Measurements from ENCODE around the gene TMEM132D.

TMEM132D gene

DNA sequence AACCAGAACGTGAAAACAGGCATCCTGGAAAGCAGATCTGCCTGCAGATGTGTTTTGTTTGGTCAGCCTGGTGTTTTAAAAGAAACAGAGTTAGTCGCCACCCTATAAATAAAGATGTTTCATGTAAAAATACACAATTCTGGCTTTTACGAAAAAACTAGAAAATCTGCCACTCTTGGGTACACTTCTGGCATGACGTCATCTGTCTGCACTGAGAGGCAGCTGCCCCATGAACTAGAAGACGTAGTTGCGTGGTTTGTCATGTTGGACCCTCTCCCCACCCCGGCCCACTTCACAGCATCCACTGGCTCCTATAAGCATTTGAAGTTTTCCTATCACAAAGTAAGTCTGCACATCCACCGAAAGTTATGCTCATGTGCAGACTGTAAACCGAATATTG, 658.1 kb downstream of the TMEM132D start:
- no peak for DNase-seq (ENCODE audit: low read depth, low spot score)
- TF ChIP-seq, protein P1, sequence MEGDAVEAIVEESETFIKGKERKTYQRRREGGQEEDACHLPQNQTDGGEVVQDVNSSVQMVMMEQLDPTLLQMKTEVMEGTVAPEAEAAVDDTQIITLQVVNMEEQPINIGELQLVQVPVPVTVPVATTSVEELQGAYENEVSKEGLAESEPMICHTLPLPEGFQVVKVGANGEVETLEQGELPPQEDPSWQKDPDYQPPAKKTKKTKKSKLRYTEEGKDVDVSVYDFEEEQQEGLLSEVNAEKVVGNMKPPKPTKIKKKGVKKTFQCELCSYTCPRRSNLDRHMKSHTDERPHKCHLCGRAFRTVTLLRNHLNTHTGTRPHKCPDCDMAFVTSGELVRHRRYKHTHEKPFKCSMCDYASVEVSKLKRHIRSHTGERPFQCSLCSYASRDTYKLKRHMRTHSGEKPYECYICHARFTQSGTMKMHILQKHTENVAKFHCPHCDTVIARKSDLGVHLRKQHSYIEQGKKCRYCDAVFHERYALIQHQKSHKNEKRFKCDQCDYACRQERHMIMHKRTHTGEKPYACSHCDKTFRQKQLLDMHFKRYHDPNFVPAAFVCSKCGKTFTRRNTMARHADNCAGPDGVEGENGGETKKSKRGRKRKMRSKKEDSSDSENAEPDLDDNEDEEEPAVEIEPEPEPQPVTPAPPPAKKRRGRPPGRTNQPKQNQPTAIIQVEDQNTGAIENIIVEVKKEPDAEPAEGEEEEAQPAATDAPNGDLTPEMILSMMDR (IDR thresholded peaks at IDR 0.05; ENCODE audit: insufficient read depth, low read length, missing control alignments) = no peak
- POLR2A ChIA-PET = no interaction called here
- CTCF ChIA-PET = no interaction called here
- no peak overlapping the region for H3K4me3 ChIP-seq (ENCODE audit: low read depth, low read length)

DNA sequence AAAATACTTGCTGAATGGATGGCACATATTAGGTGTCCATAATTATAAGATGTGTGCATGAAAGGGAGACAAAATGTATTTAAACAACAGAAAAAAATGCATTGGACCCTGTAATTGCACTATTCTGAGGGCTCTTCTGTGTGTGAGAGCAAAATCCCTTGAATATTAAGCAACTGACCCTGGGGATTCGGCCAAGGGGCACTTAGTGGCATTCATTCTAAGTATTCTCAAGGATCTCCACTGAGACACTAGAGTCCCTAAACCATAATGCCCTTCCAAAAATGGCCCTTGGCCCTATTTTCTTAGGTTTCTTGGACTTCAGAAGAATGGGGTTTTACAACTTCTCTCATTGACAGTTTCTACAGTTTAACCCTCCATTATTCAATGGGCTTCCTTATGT, 662.0 kb downstream of the TMEM132D start:
- CTCF ChIA-PET = no interaction called here
- POLR2A ChIA-PET = no interaction called here
- H3K4me3 ChIP-seq (ENCODE audit: low read depth, low read length) = no peak overlapping the region
- TF ChIP-seq, protein P1 (IDR thresholded peaks at IDR 0.05; ENCODE audit: insufficient read depth, low read length, missing control alignments) = no peak
- no peak for DNase-seq (ENCODE audit: low read depth, low spot score)

DNA sequence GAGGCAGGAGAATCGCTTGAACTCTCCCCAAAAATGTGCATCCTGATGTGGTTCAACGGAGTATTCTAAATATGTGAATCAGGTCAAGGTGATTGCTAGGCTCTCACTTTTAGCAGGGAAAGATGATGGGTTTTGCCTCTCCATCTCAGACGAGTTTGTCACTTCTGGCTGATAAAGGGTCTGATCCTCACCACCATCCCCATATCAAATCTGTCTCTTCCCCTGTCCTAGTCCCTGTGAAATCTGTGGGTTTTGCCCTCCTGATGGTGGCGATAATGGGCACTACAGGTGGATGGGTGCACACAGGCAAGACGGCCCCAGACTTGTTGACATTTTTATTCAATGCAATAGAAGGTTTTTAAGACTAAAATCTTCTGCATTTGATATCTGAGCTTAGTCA, 665.9 kb downstream of the TMEM132D start:
- TF ChIP-seq, protein P1 (IDR thresholded peaks at IDR 0.05; ENCODE audit: insufficient read depth, low read length, missing control alignments) = no peak
- CTCF ChIA-PET = no interaction called here
- no peak for DNase-seq (ENCODE audit: low read depth, low spot score)
- no peak overlapping the region for H3K4me3 ChIP-seq (ENCODE audit: low read depth, low read length)
- POLR2A ChIA-PET = no interaction called here

DNA sequence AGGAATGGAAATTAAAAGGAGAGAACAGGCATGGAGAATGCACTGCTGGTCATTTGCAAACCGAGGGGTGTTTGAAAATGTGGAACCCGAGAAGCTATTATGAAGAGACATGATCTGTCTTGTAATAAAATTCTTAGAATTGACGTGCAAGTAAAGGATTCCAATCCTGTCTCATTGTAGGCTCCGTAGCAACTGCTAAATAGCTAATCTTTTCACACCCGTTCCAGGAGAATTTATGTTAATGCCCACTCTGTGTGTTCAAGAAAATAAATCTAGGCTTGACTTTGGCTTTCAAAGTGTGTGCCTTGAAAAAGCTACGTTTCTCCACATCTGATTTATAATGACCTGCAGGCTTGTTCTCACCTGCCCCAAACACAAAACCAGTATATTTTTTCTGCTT, 669.6 kb downstream of the TMEM132D start:
- H3K4me3 ChIP-seq (ENCODE audit: low read depth, low read length) = no peak overlapping the region
- ChIA-PET POLR2A (no interaction called here), CTCF (no interaction called here)
- no peak for DNase-seq (ENCODE audit: low read depth, low spot score)
- TF ChIP-seq, protein P1 (IDR thresholded peaks at IDR 0.05; ENCODE audit: insufficient read depth, low read length, missing control alignments) = no peak

DNA sequence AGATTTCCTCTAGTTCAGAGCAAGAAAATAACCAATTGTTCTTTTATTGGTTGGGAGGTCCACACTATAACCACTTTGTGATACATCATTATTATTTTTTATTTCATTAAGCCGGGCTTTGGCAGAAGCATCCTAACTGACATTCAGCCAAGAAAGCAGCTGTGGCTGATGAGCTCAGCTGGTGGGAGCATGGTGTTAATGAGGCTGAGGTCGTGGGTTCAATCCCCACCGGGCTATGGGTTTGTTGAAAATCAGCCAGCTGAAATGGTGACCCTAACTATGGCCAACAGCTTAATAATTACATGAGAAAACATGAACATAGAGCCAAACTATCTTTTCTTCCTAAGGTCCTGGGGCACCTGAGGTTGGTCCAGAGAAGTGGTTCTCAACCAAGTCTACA, 672.3 kb downstream of the TMEM132D start:
- CTCF ChIA-PET = no interaction called here
- no peak overlapping the region for H3K4me3 ChIP-seq (ENCODE audit: low read depth, low read length)
- POLR2A ChIA-PET = no interaction called here
- TF ChIP-seq, protein P1 (IDR thresholded peaks at IDR 0.05; ENCODE audit: insufficient read depth, low read length, missing control alignments) = no peak
- DNase-seq (ENCODE audit: low read depth, low spot score) = no peak

DNA sequence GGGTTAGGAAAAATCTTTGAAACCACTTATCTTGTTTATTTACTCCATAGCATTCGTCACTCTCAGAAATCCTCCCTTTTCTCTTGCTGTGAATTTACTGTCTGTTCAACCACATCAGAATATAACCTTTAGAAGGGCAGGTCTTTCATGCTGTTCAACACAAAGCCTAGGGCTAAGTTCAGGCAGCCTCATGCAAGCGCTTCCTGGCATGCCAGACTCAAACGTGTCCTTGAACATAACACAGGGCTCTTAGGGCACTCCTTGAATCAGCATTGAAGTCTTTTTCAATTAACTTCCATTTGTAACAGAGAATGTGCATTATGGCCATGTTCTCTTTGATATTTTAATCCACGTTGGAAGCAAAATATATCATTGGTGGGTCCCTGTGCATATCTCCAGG, 672.8 kb downstream of the TMEM132D start:
- CTCF ChIA-PET = no interaction called here
- POLR2A ChIA-PET = no interaction called here
- no peak overlapping the region for H3K4me3 ChIP-seq (ENCODE audit: low read depth, low read length)
- DNase-seq (ENCODE audit: low read depth, low spot score) = no peak
- TF ChIP-seq, protein P1 (IDR thresholded peaks at IDR 0.05; ENCODE audit: insufficient read depth, low read length, missing control alignments) = no peak
